A549 (cell line): Measurements from ENCODE around the gene MED12. TPM values are rescaled to one million over a fixed set of nuclear protein-coding genes. Genes with fewer than 3 reads are reported as not detected.
A peak's percentile ranks its signal among the peaks of the same experiment; 100 is the strongest.

Experiments used
- ATAC-seq, 2 experiments: fragments of 200-7000 bp in 1 of 2; fragments of >200 bp in 1 of 2; cut with Nextera tagmentation in 1 of 2; cut with Tn5 transposase in 1 of 2; 3 replicates each; pipeline versions ENCODE4 v1.8.0 to v1.9.1; 2018 to 2020; ENCODE audit warnings: mild to moderate bottlenecking in 1 of 2, moderate library complexity in 1 of 2
- CTCF ChIA-PET: fragments of 300-600 bp; sonication (Branson Sonifier 250); formaldehyde crosslinking; extraction: SDS; loops from one replicate; lab custom pipeline; 2021; ENCODE audit warnings: antibody characterized with exemption, inconsistent platforms; lab: Yijun Ruan, JAX
- POLR2A ChIA-PET: fragments of 350-600 bp; formaldehyde crosslinking; extraction: SDS; loops from one replicate; lab custom pipeline; 2021; ENCODE audit warnings: antibody characterized with exemption, inconsistent platforms; lab: Yijun Ruan, JAX
- DNase-seq, 2 experiments: peaks; one replicate each; pipeline versions ENCODE4 v3.0.0 to v3.0.0-alpha.2; 2011 to 2016; ENCODE audit warnings: low read depth in 1 of 2, low spot score in 1 of 2
- FAIRE-seq: peaks from 2 replicates; lab custom pipeline; 2011; peaks lifted over from hg19 to GRCh38; lab: Jason Lieb, UNC
- H3K27ac ChIP-seq, 2 experiments: fragments of >200 bp; sonication (Bioruptor Twin); formaldehyde crosslinking; 3 replicates each; pipeline ENCODE4 v1.5.1; 2016 to 2017
- H3K4me1 ChIP-seq: fragments of >200 bp; sonication (Bioruptor Twin); formaldehyde crosslinking; 3 replicates; pipeline ENCODE4 v1.6.1; 2016
- H3K4me2 ChIP-seq: fragments of >200 bp; sonication (Bioruptor Twin); formaldehyde crosslinking; 3 replicates; pipeline ENCODE4 v1.6.1; 2016
- H3K4me3 ChIP-seq: fragments of >200 bp; sonication (Bioruptor Twin); formaldehyde crosslinking; 3 replicates; pipeline ENCODE4 v1.5.1; 2016
- H3K9me3 ChIP-seq: fragments of >200 bp; sonication (Bioruptor Twin); formaldehyde crosslinking; 3 replicates; pipeline ENCODE4 v1.6.1; 2016
- BHLHE40 ChIP-seq: IDR thresholded peaks from 2 replicates; pipeline ENCODE4 v1.6.1; 2012; ENCODE audit warnings: low read depth, low read length, inconsistent platforms
- EHF ChIP-seq: fragments of 250-450 bp; sonication (Bioruptor Pico); IDR thresholded peaks from 2 replicates; pipeline ENCODE4 v1.5.0; 2020; ENCODE audit warnings: mild to moderate bottlenecking
- FOSB ChIP-seq: fragments of 250-450 bp; sonication (Bioruptor Pico); IDR thresholded peaks from 2 replicates; pipeline ENCODE4 v1.5.0; 2020; ENCODE audit warnings: mild to moderate bottlenecking, moderate library complexity
- FOSL2 ChIP-seq, 2 experiments: fragments of 450-650 bp in 1 of 2; fragments of >200 bp in 1 of 2; sonication (Bioruptor Twin) in 1 of 2; formaldehyde crosslinking; IDR thresholded peaks; 2 replicates each; pipeline versions ENCODE4 v1.5.0 to v1.6.1; 2016 to 2020; ENCODE audit warnings: mild to moderate bottlenecking in 1 of 2, moderate library complexity in 1 of 2
- FOXS1 ChIP-seq: fragments of 250-450 bp; sonication (Bioruptor Pico); IDR thresholded peaks from 2 replicates; pipeline ENCODE4 v1.5.0; 2020; ENCODE audit warnings: mild to moderate bottlenecking, moderate library complexity
- HDAC2 ChIP-seq: fragments of 200-600 bp; sonication (generic); IDR thresholded peaks from 2 replicates; pipeline ENCODE4 v1.6.1; 2016
- HEYL ChIP-seq: fragments of 250-450 bp; sonication (Bioruptor Pico); IDR thresholded peaks from 2 replicates; pipeline ENCODE4 v1.8.0; 2021; ENCODE audit warnings: mild to moderate bottlenecking, moderate library complexity
- HOXB5 ChIP-seq: fragments of 250-450 bp; sonication (Bioruptor Pico); IDR thresholded peaks from 2 replicates; pipeline ENCODE4 v1.5.0; 2020; ENCODE audit warnings: mild to moderate bottlenecking, moderate library complexity
- JUN ChIP-seq, 2 experiments: fragments of >200 bp; sonication (Bioruptor Twin); formaldehyde crosslinking; IDR thresholded peaks; 2 replicates in 1 of 2; 3 replicates in 1 of 2; pipeline ENCODE4 v1.6.1; 2016 to 2017
- MAZ ChIP-seq: fragments of 150-350 bp; IDR thresholded peaks from 2 replicates; pipeline ENCODE4 v1.6.1; 2014; ENCODE audit warnings: antibody characterized with exemption, low read depth, low read length, borderline replicate concordance
- MYC ChIP-seq: IDR thresholded peaks from 2 replicates; pipeline ENCODE4 v1.6.1; 2012; ENCODE audit warnings: mild to moderate bottlenecking, inconsistent platforms, low read length, improper control_type of control experiment, borderline replicate concordance
- PHF8 ChIP-seq: fragments of 200-600 bp; sonication (generic); IDR thresholded peaks from 2 replicates; pipeline ENCODE4 v1.6.1; 2016; ENCODE audit warnings: low read depth, mild to moderate bottlenecking, antibody characterized with exemption, moderate library complexity, borderline replicate concordance
- RARB ChIP-seq: fragments of 250-450 bp; sonication (Bioruptor Pico); IDR thresholded peaks from 2 replicates; pipeline ENCODE4 v1.8.0; 2021; ENCODE audit warnings: mild to moderate bottlenecking, moderate library complexity
- RCOR1 ChIP-seq: fragments of 150-350 bp; IDR thresholded peaks from 2 replicates; pipeline ENCODE4 v1.6.1; 2014; ENCODE audit warnings: antibody characterized with exemption, low read length, low read depth
- SMC3 ChIP-seq: fragments of >200 bp; sonication (Bioruptor Twin); formaldehyde crosslinking; IDR thresholded peaks from 3 replicates; pipeline ENCODE4 v1.6.1; 2018; ENCODE audit warnings: inconsistent platforms
- ZSCAN20 ChIP-seq: fragments of 250-450 bp; sonication (Bioruptor Pico); IDR thresholded peaks from 2 replicates; pipeline ENCODE4 v1.8.0; 2022; ENCODE audit warnings: mild to moderate bottlenecking, moderate library complexity
- WGBS: methylation state at CpG from one replicate; pipeline ENCODE4 v1.1.6; 2017; ENCODE audit errors: missing lambda C conversion rate; 5-methylcytosine and 5-hydroxymethylcytosine counted together
- polyA plus RNA-seq, 4 experiments: library from polyadenylated mRNA; depleted of rRNA in 3 of 4; stranded (reverse); fragments of >200 nt; fragmentation: RNase III in 1 of 4; extraction: RNeasy Plus Mini Kit Qiagen cat#74134 plus additional on column Dnase treatment in 1 of 4; gene quantifications; 2 replicates in 3 of 4; 3 replicates in 1 of 4; pipeline ENCODE4 v1.2.3, GENCODE V29; 2011 to 2017
- TF ChIP-seq, protein P1 (sequence below): IDR thresholded peaks from 2 replicates; pipeline ENCODE4 v1.6.1; 2012; ENCODE audit warnings: low read depth, borderline replicate concordance
- TF ChIP-seq, protein P2 (sequence below): fragments of 250-450 bp; sonication (Bioruptor Pico); IDR thresholded peaks from 2 replicates; pipeline ENCODE4 v1.5.0; 2020; ENCODE audit warnings: low read depth, mild to moderate bottlenecking, moderate library complexity
- TF ChIP-seq, protein P3 (sequence below): IDR thresholded peaks from 2 replicates; pipeline ENCODE4 v1.6.1; 2012
- TF ChIP-seq, protein P4 (sequence below): fragments of 150-350 bp; IDR thresholded peaks from 2 replicates; pipeline ENCODE4 v1.6.1; 2014; ENCODE audit warnings: low read depth, mild to moderate bottlenecking, low read length

The MED12 gene
- polyA plus RNA-seq, 2 of the 4 experiments (the other 2 are of a cell fraction), result 12.6 to 13.5 TPM

DNA sequence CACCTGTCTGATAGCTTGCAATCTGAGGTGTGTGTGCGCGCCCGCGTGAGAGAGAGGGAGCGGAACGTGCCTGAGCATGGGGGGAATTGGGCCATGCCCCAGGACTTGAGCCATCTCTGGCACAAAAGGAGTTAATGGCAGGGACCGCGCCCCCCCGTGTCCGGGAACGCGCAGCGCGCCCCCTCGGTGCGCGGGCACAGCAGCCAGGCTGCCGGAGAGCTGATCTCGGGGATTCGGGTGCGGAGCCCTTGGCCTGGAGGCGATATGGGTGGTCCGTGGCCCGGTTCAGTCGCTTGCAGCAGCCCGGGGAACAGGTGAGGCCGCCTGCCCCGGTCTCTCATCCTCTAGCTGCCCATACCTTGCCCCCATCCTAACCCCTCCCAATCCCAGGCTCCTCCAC, 26.3 kb downstream of the MED12 start, which contains the start of gene NLGN3:
NLGN3 (plus strand) TSS at position 191 of the 400 bp plus-strand sequence. CDS start 2,909 bp downstream, outside the sequence.
- no peak for DNase-seq
- FAIRE-seq, result no peak
- peaks cover 11% of the 10 kb centered on the region for H3K4me1 ChIP-seq
- ATAC-seq, result no peak
- H3K9me3 ChIP-seq, result no peaks in the 10 kb centered on the region
- peak within 1 kb of the TSS; percentile 64 for H3K4me2 ChIP-seq
- peak within 1 kb of the TSS in 1 of 2 experiments; percentile 76; a peak in 3 of 6 replicates for H3K27ac ChIP-seq
- CTCF ChIA-PET, result interaction anchor here (1.0 to 1.2 kb wide), 2 partner anchors 15 to 18 kb away, joined by 3 to 4 read pairs; no protein-coding TSS in a partner anchor
- H3K4me3 ChIP-seq, result no peak within 1 kb of the TSS
- POLR2A ChIA-PET, result no interaction called here
- 72% methylated on average over 26 of the region's 28 CpGs for WGBS
- TF ChIP-seq PHF8 (no peak), HDAC2 (no peak), FOSL2 (IDR thresholded peaks at IDR 0.05) (no peak), FOSL2 (CRISPR knock-in tag; IDR thresholded peaks at IDR 0.05) (no peak)
- TF ChIP-seq, protein P1, sequence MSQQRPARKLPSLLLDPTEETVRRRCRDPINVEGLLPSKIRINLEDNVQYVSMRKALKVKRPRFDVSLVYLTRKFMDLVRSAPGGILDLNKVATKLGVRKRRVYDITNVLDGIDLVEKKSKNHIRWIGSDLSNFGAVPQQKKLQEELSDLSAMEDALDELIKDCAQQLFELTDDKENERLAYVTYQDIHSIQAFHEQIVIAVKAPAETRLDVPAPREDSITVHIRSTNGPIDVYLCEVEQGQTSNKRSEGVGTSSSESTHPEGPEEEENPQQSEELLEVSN, result no peak
- TF ChIP-seq, protein P2, sequence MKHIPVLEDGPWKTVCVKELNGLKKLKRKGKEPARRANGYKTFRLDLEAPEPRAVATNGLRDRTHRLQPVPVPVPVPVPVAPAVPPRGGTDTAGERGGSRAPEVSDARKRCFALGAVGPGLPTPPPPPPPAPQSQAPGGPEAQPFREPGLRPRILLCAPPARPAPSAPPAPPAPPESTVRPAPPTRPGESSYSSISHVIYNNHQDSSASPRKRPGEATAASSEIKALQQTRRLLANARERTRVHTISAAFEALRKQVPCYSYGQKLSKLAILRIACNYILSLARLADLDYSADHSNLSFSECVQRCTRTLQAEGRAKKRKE (CRISPR knock-in tag), result no peak

GRCh38 chrX:71147496-71148277, 29.3 kb downstream of the MED12 start:
- CTCF ChIA-PET, result interaction anchor here (0.6 to 1.4 kb wide), 3 partner anchors 9 to 35 kb away, joined by 3 to 5 read pairs (median 4); no protein-coding TSS in a partner anchor
- ATAC-seq (no peak), DNase-seq (no peak), FAIRE-seq (no peak)
- no peak overlapping the region for H3K4me3 ChIP-seq
- TF ChIP-seq FOSB (CRISPR knock-in tag) (no peak), RCOR1 (no peak), SMC3 (no peak), HOXB5 (no peak), RARB (CRISPR knock-in tag) (no peak), HEYL (no peak), EHF (CRISPR knock-in tag) (no peak), MYC (no peak), FOSL2 (IDR thresholded peaks at IDR 0.05) (no peak), FOSL2 (CRISPR knock-in tag; IDR thresholded peaks at IDR 0.05) (no peak), BHLHE40 (no peak), FOXS1 (CRISPR knock-in tag) (no peak), PHF8 (no peak), ZSCAN20 (CRISPR knock-in tag) (no peak), JUN (IDR thresholded peaks at IDR 0.05) (no peak), MAZ (no peak)
- TF ChIP-seq, protein P3, sequence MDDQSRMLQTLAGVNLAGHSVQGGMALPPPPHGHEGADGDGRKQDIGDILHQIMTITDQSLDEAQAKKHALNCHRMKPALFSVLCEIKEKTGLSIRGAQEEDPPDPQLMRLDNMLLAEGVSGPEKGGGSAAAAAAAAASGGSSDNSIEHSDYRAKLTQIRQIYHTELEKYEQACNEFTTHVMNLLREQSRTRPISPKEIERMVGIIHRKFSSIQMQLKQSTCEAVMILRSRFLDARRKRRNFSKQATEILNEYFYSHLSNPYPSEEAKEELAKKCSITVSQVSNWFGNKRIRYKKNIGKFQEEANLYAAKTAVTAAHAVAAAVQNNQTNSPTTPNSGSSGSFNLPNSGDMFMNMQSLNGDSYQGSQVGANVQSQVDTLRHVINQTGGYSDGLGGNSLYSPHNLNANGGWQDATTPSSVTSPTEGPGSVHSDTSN, result no peak
- TF ChIP-seq, protein P2 (CRISPR knock-in tag), result no peak
- TF ChIP-seq, protein P4, sequence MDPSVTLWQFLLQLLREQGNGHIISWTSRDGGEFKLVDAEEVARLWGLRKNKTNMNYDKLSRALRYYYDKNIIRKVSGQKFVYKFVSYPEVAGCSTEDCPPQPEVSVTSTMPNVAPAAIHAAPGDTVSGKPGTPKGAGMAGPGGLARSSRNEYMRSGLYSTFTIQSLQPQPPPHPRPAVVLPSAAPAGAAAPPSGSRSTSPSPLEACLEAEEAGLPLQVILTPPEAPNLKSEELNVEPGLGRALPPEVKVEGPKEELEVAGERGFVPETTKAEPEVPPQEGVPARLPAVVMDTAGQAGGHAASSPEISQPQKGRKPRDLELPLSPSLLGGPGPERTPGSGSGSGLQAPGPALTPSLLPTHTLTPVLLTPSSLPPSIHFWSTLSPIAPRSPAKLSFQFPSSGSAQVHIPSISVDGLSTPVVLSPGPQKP, result no peak
- H3K27ac ChIP-seq, result no peak overlapping the region
- WGBS, result 95% methylated on average over 12 of the region's 28 CpGs
- H3K4me1 ChIP-seq, result peaks cover 11% of the 10 kb centered on the region
- H3K4me2 ChIP-seq, result no peak overlapping the region
- H3K9me3 ChIP-seq, result no peaks in the 10 kb centered on the region
- POLR2A ChIA-PET, result no interaction called here
